GM19238 (cell line): ENCODE data around the gene KIRREL3.

Source experiments
- DNase-seq: peaks from one replicate; pipeline ENCODE4 v3.0.0; 2011; ENCODE audit warnings: low spot score; ENCODE audit not compliant: insufficient read length

Gene KIRREL3

DNA sequence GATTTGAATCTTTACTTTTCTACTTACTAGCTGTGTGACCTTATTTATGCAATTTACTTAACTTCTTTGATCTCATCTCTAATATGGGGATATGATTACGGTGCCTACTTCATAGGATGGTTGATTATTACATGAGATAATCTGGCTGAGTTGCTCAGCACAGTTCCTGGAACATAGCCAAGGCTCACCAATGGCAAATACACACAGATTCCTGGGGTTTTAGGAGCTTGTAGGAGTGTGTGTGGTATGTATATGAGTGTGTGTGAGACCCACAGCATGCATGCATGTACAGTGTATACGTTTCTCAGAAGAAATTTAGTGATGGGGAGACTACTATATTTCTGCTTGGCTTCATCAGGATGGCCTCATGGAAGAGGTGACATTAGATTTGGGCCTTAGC, 256.9 kb downstream of the KIRREL3 start:
- no peak for DNase-seq

DNA sequence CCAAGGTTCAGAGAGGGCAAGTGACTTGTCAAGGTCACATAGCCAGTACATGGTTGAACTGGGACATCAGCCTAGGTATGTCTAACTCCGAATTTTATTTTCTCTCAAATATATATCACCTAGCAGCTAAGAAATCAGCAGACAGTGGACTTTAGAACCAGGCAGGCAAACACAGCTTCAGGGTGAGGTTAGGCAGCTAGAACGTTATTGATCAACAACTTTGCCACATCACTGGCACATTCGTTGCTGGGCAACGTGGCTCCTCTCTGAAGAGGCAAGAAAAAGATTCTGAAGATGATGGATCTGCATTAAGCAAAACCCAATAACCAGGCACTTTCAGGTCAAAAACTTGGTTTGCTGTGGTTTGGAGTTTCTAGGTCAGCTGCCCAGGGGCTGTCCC, 258.0 kb downstream of the KIRREL3 start:
- no peak for DNase-seq

DNA sequence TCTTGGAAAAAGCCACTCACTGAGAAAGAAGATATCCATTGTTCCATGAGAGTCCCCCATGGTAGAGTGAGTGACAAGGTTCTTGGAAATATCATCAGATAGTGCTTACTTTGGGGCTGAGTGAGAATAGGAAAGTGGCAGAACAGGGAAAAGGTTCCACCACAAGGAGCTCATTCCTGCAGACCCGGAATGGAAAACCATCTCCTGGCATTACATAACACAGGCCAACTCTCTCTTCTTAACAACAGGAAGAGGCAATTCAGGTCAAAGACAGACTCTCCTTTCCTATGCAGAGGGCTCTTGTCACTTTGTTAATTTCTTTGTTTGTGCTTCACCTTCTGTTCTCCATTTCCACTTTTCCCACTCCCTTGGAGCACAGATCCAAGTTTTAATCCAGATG, 259.7 kb downstream of the KIRREL3 start:
- DNase-seq = no peak

DNA sequence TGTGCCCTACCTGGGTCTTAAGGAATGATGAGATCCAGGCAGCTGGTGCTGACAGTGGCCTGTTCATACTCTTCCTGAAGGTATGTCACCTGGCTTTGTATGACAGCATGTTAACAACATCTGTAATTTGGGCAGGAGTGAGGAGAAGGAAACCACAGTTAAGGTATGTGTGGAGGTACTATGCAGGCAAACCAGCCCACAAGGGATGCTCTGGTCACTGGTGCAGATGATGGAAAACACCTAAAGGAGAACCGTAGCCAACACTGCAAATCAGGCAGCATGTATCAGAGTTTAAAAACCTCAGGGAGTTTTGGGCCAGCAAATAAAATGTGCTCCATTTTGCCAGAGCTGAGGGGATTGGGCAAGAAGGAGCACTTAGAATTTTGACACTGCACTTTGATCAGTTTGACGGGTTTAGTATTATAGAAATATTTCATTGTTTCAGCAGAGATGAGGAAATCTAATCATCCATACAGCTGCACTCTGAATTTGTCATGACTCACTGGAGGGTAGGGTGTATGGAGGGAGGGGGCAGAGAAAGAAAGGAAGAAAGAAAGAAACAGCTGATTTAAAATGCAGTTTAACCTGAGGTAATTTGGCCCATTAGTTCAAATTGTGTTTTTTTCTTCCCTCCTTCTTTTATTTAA, 260.9 kb downstream of the KIRREL3 start:
- no peak for DNase-seq

DNA sequence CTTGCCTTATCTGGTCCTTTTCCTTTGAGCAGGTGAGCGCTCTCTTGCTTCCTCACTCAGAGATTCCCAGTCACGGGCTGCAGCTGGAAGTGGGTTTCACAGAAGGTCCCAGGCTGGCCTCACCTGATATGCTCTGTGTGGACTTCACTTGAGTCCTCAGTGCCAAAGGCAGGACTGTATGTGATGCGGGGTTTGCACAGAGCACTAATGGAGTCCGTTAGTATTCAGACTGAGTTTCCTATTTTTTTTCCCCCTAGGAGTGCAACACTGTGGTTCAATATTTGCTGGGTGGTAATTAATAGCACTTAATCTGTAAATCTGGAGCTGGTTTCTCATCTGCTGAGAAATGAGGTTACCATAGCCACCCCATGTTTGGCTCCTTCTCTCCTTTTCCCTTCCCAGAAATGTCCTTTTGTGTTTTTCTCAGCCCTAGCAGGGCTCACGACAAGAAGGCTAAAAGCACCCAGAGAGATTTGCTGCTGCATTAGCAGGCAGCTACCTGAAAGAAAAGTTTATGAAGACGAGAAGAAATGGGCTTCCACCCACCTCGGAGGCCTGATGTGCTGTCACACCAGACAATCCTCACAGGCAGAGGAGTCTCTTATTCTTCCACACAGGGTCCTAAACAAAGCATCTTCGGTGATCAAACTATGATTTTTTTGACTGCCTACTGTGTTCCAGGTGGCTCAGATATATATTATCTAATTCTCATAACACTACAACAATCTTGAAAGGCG, 262.1 kb downstream of the KIRREL3 start:
- no peak for DNase-seq

DNA sequence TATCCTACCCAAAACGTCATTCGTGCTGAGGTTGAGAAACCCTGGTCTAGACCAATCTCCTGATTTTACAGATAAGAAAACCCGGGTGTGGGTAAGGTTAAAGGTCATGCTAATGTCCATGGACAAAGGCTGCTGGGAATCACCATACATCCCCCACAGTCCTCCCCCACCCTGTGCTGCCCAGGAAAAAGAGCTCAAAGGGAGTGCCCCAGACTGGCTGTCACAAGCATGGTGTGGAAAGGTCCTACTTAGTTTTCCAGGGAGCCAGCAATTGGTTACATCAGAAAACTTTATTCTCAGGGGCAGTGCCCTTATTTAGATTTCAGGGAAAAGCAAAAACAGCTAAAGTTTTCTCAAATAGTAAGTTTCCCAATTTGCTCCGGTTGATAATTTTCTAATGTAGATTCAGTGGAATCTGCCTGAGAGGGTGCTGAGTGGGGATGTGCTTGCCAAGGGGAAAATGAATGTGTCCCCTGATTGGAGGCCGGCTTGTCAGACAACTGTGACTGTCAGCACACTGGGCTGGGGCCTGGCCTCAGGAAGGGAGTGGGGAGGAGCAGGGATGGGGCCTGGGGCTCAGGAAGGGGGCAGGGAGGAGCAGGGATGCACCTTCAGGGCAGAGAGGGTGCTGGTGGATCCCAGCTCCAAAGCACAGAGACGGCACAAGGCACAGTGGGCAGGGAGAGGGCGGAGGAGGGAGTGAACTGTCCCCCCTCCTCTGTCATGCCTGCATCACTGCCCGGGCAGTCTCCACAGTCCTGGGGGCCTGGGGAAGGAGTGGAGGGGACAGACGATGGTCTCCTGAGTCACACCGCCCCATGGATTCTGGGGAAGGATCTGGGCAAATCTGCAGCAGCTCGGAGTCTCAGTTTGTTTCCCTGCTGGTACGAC, 263.6 kb downstream of the KIRREL3 start:
- no peak for DNase-seq

DNA sequence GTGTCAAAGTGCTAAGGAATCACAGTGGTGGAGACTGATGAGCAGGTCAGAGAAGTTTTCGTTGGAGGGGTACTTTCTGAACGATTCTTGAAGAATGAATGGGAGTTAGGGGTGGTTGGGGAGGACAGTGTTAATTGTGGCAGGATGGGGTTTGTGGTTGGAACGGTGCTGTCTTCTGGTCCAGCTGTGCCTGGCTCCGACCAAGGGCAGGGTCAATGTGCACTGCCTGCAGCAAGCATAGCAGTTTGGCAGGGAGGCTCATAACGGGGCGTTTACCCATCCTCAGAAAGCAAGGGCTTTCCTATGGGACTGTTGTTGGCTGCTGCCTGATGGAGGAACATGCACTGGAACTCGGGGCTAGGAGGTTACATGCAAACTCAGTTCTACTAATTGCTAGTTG, 265.8 kb downstream of the KIRREL3 start:
- DNase-seq = no peak

DNA sequence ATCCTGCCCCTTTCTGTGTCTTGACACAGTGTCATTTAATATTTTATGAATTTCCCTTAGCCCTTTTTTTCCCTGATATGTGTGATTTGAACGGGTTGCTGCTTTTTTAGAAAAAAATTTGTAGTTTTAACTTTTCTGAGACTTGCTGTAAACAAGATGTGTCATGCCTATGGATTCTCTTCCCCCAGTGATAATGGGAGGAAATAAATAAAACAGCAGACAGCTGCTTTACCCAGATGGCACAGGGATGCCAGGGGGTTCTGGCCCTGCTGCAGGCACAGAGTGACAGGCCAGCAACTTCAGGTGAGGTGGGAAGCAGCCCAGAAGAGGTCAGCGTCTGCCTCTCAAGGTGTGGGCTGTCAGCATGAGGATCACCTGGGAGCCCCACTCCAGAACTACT, 266.9 kb downstream of the KIRREL3 start:
- DNase-seq = no peak

DNA sequence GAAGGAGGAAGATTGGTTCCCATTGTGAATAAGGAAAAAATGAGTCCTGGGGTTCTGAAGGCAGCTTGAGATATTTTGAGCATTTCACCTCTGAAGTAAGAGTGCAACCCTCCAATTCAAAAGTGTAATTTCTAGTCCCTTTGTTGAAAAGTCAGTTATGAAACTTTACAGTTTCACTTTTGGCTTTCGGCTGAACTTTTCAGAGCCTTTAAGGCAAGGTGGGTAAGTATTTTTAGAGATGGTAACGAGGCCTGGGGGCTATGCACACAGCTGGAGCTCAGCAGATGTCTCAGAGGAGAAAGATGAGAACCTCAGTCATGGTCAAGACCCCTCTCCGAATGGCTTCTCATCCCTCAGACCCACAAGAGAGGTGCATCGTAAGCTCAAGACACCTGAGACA, 267.6 kb downstream of the KIRREL3 start:
- peak; percentile 6 for DNase-seq

DNA sequence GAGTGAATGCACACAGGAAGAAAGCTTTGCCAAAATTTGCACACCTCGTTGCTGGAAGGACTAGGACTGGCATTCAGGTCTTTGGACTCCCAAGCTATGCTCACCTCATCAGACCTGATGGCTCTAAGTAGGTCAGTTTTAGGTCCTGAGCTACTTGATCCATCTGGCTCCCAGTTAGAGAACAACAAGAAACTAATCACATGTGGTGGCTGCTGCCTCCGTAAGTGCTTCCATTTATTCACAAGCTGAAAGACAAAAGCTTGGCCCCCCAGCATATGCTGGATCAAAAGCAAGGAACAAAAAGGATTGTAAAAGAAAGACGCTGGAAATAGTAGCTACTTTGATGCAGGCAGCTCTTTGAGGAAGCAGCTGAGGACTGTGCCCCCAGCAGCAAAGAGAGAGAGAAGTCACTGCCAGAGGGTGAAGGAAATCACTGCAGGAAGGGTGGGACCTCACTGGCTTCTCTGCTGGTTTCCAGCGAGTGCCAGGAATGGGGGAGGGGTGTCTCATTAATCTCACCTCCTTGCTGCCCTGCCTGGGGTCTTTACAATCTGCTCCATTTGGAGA, 268.9 kb downstream of the KIRREL3 start:
- no peak for DNase-seq

DNA sequence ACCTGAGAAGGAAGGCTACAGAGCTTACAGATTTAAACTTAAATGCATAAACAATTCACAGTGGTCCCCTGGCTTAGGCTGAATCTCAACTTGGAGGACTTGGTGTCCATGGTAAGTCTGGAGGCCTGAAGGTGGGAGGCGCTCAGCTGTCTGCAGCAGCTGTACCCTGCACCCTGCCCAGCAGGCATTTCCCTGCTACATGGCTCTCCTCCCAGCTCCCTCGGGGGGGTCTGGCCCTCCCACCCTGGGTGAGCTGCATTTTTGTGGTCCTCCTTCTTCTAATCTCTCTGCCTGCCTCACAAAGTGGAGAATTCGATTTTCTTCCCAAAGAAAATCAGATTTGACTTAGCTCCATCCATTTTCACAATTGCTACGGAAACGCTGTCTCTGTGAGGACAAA, 273.2 kb downstream of the KIRREL3 start:
- no peak for DNase-seq

DNA sequence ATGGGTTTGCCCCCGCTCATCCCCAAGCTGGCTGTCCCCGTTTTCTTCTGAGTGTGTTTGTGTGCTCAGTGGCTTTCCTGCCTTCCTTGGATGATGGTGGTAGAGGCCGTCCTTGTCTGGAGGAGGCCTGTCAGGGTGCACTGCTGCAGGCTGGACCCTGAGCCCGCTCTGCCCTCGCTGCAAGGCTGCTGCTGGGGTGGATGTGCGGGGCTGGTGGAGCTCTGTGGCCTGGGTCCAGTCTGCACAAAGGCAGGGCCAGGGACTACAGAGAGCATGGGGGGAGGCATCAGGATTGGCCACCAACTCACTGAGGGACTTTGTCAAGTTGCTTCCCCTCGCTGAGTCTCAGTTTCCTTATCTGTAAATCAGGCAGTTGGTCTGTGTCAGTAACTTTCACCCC, 275.0 kb downstream of the KIRREL3 start:
- no peak for DNase-seq

DNA sequence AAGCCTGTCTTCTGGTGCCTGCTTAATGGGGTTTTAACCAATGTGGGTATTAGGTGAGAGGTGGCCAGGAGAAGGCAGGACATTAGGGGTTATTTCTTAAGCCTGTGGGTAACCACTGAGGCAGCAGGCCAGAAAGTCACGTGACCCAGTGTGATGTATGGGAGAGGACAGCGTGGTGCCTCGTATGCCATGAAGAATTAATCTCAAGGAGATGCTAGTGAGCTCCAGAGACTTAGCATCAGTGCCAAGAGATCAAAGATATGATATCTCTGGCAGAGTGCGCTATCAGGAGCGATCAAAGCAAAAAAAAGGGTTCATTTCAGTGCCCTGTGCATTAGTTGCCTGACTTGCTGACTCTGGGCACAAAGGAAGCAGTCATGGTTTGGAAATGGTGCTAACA, 275.5 kb downstream of the KIRREL3 start:
- no peak for DNase-seq

DNA sequence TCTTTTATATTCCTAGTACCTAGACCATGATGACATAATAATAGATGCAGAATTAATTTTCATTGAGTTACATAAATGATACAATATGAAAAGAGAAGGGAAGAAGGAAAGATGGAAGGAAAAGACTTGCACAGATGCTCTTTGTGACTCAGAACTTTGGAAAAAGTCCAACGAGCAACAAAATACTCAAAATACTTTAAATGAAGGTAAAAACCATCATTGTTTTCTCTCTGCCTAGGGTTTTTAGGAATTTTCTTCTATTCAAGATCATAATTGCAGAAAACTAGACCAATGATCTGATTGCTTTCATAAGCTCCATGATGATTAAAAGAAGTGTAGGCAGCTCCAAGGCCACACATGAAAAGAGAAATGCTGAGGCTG, 276.9 kb downstream of the KIRREL3 start:
- DNase-seq = no peak

DNA sequence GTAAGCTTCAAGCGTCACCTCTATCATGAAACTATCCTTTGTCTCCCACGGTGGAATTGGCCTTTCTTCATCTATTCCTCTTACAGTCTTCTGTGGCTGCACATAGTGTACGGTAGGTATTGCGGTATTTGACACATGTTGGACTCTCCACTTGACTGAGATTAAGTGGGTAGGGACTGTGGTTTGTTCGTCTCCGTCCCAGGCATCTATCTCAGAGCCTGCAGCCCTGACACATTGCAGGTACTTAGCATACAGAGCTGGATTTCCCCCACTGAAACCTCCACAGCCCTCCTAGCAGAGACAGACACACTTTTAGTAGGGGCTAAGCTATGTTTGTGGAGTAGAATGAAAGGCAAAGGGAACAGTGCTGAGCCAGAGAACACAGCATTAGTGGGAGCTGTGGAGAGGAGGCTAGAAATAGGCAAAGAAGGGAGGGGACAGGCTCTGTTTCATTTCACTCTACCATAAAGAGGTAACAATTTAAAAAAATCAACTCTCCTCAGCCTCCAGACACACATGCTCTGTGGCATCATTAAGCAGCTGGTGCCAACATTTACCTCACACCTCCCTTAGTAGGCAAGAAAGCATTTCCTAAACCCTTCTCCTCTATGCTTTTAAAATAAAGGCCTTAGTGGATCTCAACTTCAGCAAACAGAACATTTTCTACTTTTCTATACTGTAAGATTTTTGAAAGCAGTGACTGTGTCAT, 277.5 kb downstream of the KIRREL3 start:
- no peak for DNase-seq

DNA sequence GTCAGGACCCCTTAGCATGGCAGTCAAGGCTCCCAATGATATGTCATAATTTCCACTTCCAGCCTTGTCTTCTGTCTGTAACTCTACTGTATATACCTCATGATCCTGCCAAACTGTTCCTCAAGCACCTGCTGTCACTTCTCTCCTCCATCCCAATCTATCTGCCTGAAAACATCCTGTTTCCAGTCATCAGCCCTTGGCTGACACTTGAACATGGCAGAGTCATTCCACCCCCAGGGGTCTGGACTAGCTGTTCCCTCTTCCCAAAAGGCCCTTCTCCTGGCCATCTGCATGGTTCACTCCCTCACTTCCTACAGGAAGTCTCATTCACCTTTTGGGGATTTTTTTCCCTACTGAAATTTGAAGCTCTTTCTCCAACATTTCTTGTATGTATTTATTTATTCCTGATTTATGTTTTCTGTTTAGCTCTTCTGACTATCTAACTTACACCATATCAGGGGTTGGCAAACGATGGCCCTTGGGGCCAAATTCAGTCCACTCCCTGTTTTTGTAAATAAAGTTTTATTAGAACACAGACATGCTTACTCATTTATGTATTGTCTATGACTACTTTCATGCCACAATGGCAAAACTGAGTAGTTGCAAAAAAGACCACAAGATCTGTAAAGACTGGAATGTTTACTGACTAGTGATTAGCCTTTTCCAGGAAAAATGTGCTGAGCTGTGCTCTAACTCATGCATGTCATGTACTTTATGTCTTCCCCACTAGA, 278.4 kb downstream of the KIRREL3 start:
- DNase-seq = no peak

DNA sequence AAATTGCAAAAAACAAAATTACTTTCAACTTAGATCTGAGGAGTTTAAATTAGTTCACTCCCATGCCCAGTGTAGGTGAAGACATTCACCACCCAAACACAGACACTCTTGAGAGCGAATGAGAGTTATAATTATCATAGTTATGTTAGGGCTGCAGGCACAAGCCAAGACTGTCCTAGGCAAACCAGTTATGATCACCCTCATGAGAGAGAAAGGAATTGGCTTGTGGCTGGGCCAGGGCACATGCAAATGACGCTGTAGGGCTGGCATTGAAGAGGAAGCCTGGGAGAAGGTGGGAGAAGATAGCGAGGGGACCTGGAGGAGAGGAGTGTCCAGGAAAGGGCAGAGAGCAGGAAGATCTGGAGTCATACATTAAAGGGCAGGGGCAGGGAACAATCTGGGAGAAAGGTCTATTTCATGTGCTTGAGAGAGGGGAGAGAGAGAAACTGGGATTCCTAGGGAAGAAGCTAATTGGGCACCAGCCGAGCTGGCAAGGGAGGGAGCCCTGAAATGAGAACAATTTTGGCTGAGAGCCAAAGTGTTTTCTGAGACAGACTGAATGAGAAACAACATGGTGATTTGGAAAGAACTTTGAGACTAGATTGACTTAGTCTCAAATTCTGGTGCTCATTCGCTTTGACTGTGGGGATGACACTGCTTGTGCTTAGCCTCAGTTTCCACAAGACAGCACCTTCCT, 279.9 kb downstream of the KIRREL3 start:
- no peak for DNase-seq

DNA sequence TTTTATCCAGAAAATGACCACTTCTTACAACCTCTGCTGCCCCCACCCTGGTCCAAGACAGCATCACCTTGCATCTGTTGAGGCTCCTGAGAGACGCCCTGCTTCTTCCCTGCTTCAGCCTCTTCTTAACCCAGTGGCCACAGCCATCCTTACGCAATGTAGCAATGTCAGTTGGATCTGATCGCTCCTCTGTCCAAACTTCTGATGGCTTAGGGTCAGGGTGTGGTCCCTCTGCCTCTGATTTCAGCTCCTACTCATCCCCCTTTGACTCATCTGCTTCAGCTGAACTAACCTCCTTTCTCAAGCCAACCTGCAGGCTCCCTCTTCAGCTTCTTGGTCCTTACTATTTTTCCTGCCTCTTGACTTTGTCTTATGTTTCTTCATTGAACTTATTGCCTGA, 280.8 kb downstream of the KIRREL3 start:
- DNase-seq = no peak

DNA sequence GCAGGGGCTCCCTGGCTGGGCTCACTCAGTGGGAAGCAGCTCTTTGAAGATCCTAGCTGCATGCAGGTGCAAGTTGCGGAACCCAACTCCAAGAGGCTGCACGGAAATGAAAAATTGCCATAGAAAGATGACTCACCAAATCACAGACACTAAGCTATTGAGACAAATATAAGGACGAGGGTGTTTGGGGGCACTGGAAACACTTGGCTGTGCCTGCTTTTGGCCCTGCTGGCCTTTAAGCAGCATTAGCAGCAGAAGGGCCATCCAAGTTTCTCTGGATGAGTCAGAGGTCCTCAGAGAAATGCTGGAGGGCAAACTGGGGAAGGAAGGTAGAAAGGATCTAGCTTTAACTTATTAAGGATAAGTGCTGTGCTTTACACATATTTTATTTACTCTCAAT, 282.3 kb downstream of the KIRREL3 start:
- DNase-seq = no peak

DNA sequence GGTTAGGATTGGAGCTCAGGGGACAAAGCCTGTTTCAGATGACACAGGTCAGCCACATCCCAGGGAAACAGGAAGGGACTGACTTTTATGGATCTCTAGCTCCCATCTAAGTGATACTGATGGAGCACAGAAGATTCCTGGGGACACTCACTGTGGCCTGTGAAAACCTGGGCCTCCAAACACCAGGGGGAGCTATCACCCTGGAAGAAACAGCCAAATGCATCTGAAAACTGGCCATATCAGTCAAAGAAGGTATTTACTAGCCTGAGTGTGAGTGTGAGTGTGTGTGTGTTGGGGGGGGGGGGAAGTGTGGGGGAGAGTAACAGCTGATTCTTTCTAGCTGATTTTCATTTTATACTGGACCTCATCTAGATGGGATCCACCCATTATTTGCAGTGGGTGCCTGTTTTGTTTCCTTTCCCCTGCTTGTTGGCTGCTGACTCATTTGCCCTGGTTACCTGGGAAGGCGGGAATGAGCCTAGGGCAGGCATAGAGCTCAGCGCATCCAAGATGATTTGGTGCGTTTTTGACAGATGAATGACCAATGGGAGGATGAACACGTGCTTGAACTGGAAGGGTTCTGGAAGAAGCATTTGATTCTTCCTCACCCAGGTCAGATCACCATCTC, 284.0 kb downstream of the KIRREL3 start:
- peak; percentile 26 for DNase-seq
